Hypothalamus (tissue), 51 donors: ENCODE results near the gene SPEM3.
"Not testable (repeated sequence)": the region's sequence is repeated elsewhere in the genome, so short reads cannot be mapped to it uniquely, and the experiment has no call there.

Source experiments
- DNase-seq, 51 donors: peaks; one replicate each; lab custom pipeline; 2025; lab: John Stamatoyannopoulos, UW

The SPEM3 gene

DNA sequence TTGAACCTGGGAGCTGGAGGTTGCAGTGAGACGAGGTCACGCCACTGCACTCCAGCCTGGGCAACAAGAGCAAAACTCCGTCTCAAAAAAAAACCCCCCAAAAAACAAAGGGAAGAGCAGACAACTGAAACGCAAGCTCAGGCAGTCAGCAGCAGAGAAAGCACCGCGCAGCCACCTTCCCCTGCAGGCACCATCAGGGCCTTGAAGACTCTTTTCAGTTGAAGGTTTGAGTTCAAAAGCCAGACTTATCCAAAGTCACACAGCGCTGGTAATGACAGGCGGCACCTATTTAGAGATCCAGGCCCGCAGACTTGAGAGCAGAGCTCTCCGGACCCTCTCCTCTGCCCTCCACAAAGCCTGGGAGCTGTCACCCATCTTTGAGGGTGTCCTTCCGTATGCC is 39.6 kb downstream of the SPEM3 start:
- no peak for DNase-seq

DNA sequence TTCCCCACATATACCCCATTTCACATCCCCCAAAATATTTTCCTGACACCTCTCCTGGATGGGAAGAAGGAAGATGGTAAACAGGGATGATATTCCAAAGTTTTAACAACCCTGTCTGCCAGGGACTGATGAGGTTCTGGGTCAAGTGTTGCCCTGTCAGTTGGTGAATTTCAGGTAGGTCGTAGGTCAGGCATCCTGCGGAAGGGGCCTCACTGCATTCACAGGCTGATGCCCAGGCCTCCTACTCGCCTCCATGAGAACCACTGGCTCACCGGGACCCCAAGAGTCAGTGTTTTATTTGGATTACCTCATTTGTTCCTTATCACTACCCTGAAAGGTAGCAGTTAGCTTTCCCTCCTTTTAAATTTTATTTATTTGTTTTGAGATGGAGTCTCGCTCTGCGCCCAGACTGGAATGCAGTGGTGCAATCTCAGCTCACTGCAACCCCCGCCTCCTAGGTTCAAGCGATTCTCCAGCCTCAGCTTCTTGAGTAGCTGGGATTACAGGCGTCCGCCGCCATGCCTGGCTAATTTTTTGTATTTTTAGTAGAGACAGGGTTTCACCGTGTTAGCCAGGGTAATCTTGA is 40.2 kb downstream of the SPEM3 start:
- no peak for DNase-seq

DNA sequence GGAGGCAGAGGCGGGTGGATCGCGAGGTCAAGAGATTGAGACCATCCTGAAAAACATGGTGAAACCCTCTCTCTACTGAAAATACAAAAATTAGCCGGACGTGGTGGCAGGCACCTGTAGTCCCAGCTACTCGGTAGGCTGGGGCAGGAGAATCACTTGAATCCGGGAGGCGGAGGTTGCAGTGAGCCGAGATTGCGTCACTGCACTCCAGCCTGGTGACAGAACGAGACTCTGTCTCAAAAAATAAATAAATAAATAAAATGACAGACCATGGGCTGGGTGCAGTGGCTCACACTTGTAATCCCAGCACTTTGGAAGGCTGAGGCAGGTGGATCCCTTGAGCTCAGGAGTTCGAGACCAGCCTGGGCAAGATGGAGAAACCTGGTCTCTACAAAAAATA is 41.2 kb downstream of the SPEM3 start:
- DNase-seq: not testable (repeated sequence)

DNA sequence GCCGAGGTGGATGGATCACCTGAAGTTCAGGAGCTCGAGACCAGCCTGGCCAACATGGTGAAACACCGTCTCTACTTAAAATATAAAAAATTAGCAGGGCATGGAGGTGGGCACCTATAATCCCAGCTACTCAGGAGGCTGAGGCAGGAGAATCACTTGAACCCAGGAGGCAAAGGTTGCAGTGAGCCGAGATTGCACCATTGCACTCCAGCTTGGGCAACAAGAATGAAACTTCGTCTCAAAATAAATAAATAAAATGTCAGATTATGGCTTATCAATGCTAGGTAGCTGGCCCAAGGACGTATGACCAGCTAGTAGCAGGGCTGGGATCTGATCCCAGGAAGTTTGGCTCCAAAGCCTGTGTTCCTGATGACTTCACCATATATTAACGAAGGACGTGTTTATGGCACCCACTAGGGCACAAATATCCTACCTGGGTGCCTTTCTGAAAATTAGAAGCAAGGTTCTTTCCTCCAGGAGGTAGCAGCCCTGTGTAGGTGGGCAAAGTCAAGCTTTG is 41.9 kb downstream of the SPEM3 start:
- DNase-seq: not testable (repeated sequence)

DNA sequence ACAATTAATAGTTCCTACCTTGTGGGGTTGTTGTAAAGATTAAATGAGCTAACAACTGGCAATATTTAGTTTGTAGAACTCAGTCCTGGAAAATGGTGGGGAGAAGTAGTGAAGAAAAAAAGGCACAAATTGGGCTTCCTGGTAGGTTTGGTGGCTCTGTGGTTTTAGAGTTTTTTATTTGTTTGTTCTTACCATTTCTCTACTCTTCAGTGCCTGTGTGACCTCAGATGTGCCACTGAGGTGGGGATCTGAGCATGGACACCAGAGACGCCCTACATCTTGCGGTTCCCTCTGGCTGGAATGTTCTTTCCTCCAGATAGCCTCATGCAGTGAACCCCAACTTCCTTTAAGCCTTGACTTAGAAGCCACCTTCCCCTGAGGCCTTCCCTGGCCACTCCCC is 43.1 kb downstream of the SPEM3 start:
- DNase-seq: no peak

DNA sequence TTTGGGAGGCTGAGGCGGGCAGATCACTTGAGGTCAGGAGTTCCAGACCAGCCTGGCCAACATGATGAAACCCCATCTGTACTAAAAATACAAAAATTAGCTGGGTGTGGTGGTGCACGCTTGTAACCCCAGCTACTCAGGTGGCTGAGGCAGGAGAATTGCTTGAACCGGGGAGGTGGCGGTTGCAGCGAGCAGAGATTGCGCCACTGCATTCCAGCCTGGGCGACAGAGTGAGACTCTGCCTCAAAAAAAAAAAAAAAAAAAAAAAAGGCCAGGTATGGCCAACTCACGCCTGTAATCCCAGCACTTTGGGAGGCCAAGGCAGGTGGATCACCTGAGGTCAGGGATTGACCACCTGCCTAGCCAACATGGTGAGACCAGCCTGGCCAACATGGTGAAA is 46.1 kb downstream of the SPEM3 start:
- not testable (repeated sequence) for DNase-seq

DNA sequence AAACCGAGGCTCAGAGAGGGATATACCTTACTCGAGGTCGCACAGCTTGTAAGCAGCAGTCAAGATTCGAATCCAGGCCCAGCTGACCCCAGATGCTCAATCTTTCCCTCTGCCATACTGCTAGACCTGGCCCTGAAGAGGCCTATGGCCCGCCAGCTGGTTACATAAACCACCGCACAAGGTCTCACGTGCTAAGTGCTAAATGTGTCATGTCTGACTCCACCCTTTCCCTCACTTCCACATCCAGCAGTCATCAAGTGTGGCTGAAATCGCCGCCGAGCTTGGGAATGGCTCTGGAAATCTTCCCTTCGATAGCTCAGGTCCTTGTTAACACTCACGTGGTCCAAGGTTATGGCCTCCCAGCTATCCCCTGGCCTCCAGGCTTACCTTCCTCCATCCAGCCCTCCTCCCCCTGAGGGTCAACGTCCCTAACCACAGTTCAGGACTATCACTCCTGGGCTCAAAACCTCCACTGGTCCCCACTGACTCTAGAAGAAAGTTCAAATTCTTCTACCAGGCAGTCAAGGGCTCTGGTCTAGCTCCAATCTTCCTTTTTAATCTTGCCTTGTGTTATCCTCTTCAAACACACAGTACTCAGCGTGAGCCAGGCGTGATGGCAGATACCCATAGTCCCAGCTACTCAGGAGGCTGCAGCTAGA is 47.2 kb downstream of the SPEM3 start:
- DNase-seq: no peak

DNA sequence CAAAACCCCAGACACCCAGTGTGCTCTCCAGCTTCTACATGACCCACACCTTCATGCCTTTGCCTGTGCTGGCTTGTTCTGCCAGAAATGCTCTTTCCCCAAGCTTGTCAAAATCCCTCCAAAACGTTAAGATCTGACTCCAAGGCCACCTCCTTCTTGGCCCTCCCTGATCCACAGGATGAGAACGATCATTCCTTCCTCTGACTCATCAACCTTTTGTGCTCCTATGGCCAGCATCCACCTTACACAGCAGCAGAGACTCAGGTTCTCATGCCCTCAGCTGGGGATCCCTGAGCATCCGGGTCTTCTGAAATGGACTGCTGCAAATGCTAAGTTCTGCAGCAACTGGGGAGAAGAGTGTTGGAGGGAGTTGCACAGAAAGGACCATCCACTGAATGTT is 47.8 kb downstream of the SPEM3 start:
- DNase-seq: no peak

DNA sequence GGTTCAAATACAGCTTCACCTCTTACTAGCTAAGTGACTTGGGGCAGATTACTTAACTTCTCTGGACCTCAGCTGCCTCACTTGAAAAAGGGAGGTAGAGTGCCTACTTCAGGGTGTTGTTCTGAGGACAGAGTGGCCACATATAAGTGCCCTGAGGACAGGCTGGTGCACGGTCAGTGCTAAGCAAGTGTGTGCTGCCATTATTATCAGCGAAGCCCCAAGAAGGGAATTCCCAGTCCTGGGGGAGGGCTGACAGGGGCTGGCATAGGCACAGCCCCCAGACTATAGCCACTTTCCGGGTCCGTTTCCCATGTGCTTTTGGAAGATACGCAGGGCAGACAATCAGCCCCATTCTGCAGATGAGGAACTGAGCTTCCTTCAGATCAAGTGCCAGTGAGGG is 48.3 kb downstream of the SPEM3 start:
- no peak for DNase-seq

DNA sequence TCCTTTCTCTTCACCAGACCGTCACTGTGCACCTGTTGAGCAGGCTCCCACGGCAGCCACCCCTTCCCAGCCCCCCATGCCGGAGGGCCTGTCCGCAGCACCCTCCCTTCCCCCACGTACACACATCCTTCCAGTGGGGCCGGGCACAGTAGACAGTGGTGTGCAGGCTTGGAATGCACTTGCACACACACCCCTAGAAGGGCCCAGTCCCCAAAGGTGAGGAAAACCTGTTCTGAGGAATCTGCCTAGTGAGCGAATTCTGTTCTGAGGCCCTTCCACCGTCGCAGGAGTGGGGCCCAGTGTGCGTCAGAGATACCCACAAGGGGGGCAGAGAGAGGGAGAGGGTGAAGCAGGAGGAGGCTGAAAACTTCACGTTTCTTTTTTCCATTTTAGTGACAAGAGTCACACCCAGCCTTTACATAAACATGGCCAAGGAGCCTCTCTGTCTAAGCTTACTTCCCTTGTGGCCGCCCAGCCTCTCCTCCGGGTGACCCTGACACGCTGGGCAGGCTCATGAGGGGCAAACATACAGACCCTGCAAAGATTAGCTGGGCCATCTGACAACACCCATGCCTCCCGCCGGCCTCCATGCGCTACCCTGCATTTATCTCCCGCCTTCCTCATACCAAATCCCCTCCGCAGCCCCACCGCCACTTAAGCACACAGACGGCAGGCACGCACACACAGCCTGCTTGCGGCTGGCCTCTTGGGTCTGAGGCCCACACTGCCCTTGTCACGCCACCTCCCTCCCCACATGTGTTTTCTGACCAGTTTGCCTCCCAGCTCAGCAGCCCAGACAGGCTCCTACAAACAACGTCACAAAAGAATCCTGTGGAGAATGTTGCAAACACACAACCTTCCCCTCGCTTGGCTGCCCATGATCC is 49.0 kb downstream of the SPEM3 start:
- peak in 23 of 51 donors; percentile 6 to 59 (median 42) for DNase-seq

DNA sequence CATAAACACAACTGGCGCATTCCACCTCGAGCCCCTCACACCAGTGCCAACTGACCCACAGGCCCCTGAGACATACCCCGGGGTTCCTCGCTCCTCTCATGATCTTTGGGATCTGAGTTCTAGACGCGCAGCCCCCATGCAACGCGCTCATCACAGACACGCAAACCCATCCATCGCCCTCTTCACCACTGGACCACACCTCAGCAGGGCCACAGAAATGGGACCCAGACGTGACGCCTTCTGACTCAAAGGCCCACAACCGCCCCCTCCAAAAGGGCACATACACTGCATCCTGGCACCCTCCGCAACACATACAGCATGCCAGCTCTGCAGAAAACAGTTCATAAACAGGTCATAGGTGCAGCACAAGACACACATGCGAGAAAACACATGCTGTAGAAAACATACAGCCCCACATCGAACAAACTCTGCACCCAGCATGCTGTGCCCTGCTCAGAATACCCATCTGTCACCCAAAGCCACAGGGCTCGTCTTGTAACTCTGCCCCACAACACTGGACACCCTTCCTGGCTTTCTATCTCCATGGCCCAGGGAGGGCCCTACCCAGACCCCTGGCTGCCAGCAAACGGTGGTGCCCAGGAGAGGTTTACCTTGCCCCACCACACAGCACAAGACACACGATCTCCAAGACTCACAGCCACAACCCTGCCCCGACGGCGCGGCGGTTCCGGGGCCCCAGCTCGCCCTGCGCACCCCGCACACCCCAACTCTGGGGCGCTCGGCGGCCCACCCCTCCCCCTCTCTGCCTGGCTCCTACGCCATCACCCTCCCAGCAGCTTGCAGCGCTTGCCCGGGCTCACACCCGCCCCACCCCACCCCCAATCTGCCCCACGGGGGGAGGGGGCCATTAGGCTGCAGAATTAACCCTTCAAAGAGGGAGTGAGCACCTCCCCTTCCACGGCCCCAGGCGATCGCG is 49.9 kb downstream of the SPEM3 start:
- DNase-seq: peak in 41 of 51 donors; percentile 12 to 79 (median 57)

DNA sequence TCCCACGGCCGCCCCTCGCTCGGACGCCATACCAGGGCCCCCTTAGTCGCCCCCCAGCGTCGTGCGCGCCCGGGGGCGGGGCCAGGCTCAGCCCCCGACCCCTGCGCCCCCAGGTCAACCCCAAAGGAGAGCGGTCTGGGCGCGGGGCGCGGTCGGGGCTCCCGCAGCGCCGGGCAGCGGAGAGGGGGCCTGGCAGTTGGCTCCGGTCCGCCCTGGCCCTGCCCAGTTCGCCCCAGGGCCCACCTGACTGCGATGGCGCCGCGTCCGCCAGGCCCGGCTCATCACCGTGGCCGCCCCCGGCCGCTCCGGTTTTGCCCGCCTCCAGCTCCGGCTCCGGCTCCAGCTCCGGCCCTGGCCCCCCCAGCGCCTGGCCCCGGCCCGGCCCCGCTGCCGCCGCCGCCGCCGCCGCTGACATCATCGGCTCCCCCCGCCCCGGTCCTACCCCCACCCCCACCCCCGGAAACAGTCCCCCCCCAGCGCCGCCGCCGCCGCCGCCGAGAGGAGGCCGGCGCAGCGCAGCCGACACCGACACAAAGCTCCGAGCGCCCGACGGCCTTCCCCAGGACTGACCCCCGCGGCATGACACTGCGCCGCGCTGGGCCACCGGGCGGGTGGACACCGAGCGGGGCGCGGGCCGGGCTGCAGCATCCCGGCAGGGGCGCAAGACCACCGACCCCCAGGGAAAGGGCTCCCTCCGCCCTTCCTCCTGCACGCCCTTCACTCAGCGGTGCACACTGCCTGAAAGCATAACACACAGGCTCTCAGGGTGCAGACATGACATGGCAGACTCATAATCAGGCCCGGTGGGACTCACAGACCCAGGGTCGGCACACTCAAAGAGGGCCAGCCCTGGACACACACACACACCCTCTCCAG is 50.8 kb downstream of the SPEM3 start, which contains the start of gene ZBTB4:
Gene ZBTB4, minus strand, starts transcription at position 419 of the 876 bp plus-strand sequence. CDS start 12,830 bp downstream, outside the sequence.
- peak in 41 of 51 donors; percentile 27 to 82 (median 58) for DNase-seq

DNA sequence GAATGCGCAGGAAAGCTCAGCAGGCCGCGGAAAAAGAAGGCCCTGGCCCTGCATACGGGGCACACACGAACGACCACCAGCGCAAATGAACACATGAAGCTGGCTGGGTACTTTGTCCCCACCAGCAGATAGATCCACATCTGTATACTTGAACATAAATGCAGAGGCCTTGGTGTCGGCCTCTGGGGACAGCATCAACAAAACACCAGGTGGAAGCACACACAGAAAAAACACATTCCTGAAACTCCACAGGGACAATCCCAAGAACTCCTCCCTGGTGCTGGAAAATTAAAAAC is 51.4 kb downstream of the SPEM3 start:
- DNase-seq: no peak

DNA sequence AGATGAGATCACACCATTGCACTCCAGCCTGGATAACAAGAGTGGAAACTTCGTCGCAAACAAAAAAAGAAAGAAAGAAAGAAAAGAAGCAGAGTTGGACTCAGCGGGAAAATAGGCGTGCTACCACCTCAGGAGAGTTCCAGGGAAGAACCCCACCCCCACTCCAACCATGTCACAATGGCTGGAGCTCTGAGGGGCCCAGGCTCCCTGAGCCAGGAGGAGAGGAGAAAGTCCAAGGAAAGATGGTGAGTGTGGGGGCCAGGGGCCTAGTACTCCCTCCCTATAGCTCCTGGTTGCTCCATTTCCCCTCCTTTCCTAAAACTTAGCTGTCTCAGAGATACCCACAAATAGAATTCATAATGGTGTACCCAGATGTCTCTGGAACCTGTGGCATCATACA is 52.6 kb downstream of the SPEM3 start, which contains the start of gene SLC35G6:
Gene SLC35G6, plus strand, starts transcription at position 172 of the 400 bp plus-strand sequence. Its CDS starts 71 bp downstream, at position 243.
- DNase-seq: not testable (repeated sequence)

DNA sequence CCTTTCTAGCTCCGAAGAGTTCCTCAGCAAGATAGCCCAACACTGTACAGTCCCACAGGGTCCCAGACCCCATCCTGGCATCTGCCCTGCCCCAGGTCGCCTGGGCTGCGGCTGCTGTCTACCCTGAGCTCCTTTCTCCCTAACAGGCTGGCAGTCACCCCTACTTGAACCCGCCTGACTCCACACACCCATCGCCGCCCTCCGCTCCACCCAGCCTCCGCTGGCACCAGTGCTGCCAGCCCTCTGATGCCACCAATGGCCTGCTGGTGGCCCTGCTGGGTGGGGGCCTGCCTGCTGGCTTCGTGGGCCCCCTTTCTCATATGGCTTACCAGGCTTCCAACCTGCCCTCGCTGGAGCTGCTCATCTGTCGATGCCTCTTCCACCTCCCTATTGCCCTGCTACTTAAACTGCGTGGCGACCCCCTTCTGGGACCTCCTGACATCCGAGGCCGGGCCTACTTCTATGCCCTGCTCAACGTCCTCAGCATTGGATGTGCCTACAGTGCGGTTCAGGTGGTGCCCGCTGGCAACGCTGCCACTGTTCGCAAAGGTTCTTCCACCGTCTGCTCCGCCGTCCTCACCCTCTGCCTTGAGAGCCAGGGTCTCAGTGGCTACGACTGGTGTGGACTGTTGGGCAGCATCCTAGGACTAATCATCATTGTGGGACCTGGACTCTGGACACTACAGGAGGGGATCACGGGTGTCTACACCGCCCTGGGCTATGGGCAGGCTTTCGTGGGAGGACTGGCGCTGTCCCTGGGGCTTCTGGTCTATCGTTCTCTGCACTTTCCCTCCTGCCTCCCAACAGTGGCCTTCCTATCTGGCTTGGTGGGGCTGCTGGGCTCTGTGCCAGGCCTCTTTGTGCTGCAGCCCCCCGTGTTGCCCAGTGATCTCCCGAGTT is 53.4 kb downstream of the SPEM3 start:
- DNase-seq: not testable (repeated sequence)
